Endothelial cell (in vitro differentiated cells): ENCODE measurements around the gene TBX5. TPM values are rescaled to one million over a fixed set of nuclear protein-coding genes. Genes with fewer than 3 reads are reported as not detected.

ENCODE experiments used
- DNase-seq: peaks from one replicate; pipeline ENCODE4 v3.0.0; 2021; ENCODE audit warnings: low spot score
- H3K27ac Mint-ChIP-seq: one replicate; pipeline ENCODE4 v1.8.0; 2021; ENCODE audit warnings: mixed read lengths, inconsistent platforms; ENCODE audit not compliant: unreplicated experiment
- H3K27me3 Mint-ChIP-seq: one replicate; pipeline ENCODE4 v1.8.0; 2021; ENCODE audit warnings: mild to moderate bottlenecking, moderate library complexity, mixed read lengths, inconsistent platforms; ENCODE audit not compliant: unreplicated experiment
- H3K36me3 Mint-ChIP-seq: one replicate; pipeline ENCODE4 v1.8.0; 2021; ENCODE audit warnings: mild to moderate bottlenecking, low read depth, mixed read lengths, inconsistent platforms; ENCODE audit not compliant: unreplicated experiment
- H3K4me1 Mint-ChIP-seq: one replicate; pipeline ENCODE4 v1.8.0; 2021; ENCODE audit warnings: mild to moderate bottlenecking, mixed read lengths, inconsistent platforms; ENCODE audit not compliant: unreplicated experiment
- H3K4me3 Mint-ChIP-seq: one replicate; pipeline ENCODE4 v1.8.0; 2021; ENCODE audit warnings: mild to moderate bottlenecking, mixed read lengths, inconsistent platforms; ENCODE audit not compliant: unreplicated experiment
- H3K9me3 Mint-ChIP-seq: one replicate; pipeline ENCODE4 v1.8.0; 2021; ENCODE audit warnings: mixed read lengths, inconsistent platforms; ENCODE audit not compliant: unreplicated experiment
- CTCF ChIP-seq: fragments of 200-600 bp; sonication (generic); IDR thresholded peaks from one replicate; pipeline ENCODE4 v1.5.0; 2021; ENCODE audit warnings: antibody characterized with exemption; ENCODE audit not compliant: unreplicated experiment
- total RNA-seq: library from RNA; stranded (reverse); fragmentation: NEBNext Ultra II Directional; extraction: Animal tissue kit (Norgen Biotek cat#: 25700); gene quantifications from one replicate; pipeline ENCODE4 v1.2.1, GENCODE V29; 2021; ENCODE audit not compliant: unreplicated experiment

TBX5 gene
- total RNA-seq, 1 donor from 2014 or later = 0.38 TPM

DNA sequence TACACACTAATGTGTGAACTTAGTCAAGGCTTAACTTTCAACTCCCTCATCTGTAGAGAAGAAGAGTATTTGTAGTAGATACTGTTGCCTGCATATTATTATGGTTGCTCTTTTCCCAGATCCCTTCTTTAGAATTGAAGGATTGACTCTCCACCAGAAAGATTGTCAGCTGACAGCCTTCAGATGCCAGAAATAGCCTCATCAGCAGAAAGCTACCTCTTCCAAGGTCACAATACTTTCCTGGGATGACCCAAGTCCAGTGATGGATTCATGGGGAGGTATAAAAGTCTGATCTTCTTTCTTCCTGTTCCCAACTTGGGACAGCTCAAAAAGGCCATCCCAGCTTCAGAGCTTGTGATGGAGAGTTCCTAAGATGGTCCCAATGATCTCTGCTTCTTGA is 78.2 kb downstream of the TBX5 start:
- Mint-ChIP-seq H3K27ac (no peak overlapping the region), H3K9me3 (no peaks in the 10 kb centered on the region), H3K36me3 (no peaks in the 10 kb centered on the region), H3K4me3 (no peak overlapping the region), H3K27me3 (peaks cover 1% of the 10 kb centered on the region), H3K4me1 (peaks cover 7% of the 10 kb centered on the region)
- no peak for TF ChIP-seq CTCF
- DNase-seq = no peak

- Mint-ChIP-seq H3K36me3 (no peaks in the 10 kb centered on the region), H3K4me3 (no peak overlapping the region), H3K9me3 (no peaks in the 10 kb centered on the region), H3K4me1 (no peaks in the 10 kb centered on the region), H3K27ac (no peak overlapping the region), H3K27me3 (no peaks in the 10 kb centered on the region)
- DNase-seq = no peak
- no peak for TF ChIP-seq CTCF
Measured at GRCh38 chr12:114321524-114321923, 84.4 kb downstream of the TBX5 start.

DNA sequence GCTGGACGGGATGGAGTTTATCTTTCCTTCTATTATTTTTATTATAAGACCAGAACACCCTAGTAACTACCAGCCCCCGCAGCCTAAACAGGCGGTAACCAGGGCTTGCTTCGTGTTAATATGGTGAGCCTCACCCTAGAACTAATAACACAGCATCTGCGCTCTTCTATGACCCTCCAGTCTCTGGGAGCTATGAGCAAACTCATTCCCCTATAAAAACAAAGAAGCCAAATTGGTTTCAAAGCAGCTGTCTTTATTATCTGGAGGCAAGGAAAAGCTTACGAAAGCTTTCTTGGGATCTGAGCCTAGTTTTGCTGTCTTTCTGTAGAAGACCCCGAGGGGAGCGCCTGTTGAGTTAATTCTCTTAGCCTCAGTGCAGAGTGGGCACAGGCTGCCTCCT is 85.0 kb downstream of the TBX5 start:
- no peak overlapping the region for H3K27ac Mint-ChIP-seq
- no peaks in the 10 kb centered on the region for H3K36me3 Mint-ChIP-seq
- no peak overlapping the region for H3K4me3 Mint-ChIP-seq
- TF ChIP-seq CTCF = no peak
- H3K9me3 Mint-ChIP-seq = no peaks in the 10 kb centered on the region
- no peak for DNase-seq
- H3K27me3 Mint-ChIP-seq = no peaks in the 10 kb centered on the region
- H3K4me1 Mint-ChIP-seq = no peaks in the 10 kb centered on the region

- Mint-ChIP-seq H3K4me1 (no peaks in the 10 kb centered on the region), H3K9me3 (no peaks in the 10 kb centered on the region), H3K36me3 (no peaks in the 10 kb centered on the region), H3K4me3 (no peak overlapping the region), H3K27ac (no peak overlapping the region), H3K27me3 (no peaks in the 10 kb centered on the region)
- no peak for DNase-seq
- no peak for TF ChIP-seq CTCF
Measured at GRCh38 chr12:114320101-114320500, 85.8 kb downstream of the TBX5 start.

GRCh38 chr12:114319422-114319821 is 86.5 kb downstream of the TBX5 start:
- Mint-ChIP-seq H3K27ac (no peak overlapping the region), H3K27me3 (no peaks in the 10 kb centered on the region), H3K9me3 (no peaks in the 10 kb centered on the region), H3K4me1 (no peaks in the 10 kb centered on the region), H3K36me3 (no peaks in the 10 kb centered on the region), H3K4me3 (no peak overlapping the region)
- no peak for DNase-seq
- TF ChIP-seq CTCF = no peak
